DMS153 (cell line): Measurements from ENCODE around the gene RAI1.

ENCODE experiments used
- DNase-seq: peaks from one replicate; lab custom pipeline; 2025; lab: John Stamatoyannopoulos, UW

Gene RAI1

GRCh38 chr17:17698371-17698770, 17.1 kb downstream of the RAI1 start:
- no peak for DNase-seq

GRCh38 chr17:17698869-17699351, 17.7 kb downstream of the RAI1 start:
- DNase-seq, result no peak

- no peak for DNase-seq
These were observed 18.2 kb downstream of the RAI1 start for GRCh38 chr17:17699491-17699890.

GRCh38 chr17:17700251-17700969, 19.2 kb downstream of the RAI1 start:
- no peak for DNase-seq

- no peak for DNase-seq
These were observed 19.9 kb downstream of the RAI1 start for GRCh38 chr17:17701112-17701511.

GRCh38 chr17:17701658-17702057, 20.4 kb downstream of the RAI1 start:
- no peak for DNase-seq

GRCh38 chr17:17702449-17703139, 21.3 kb downstream of the RAI1 start:
- no peak for DNase-seq

- no peak for DNase-seq
These were observed 22.1 kb downstream of the RAI1 start for GRCh38 chr17:17703140-17703919.

GRCh38 chr17:17704931-17705330, 23.7 kb downstream of the RAI1 start:
- DNase-seq, result no peak

- no peak for DNase-seq
These were observed 25.1 kb downstream of the RAI1 start for GRCh38 chr17:17706140-17707060.

- no peak for DNase-seq
These were observed 27.0 kb downstream of the RAI1 start for GRCh38 chr17:17708295-17708694.

- DNase-seq, result no peak
These were observed 27.6 kb downstream of the RAI1 start for GRCh38 chr17:17708816-17709215.

GRCh38 chr17:17709815-17710321, 28.6 kb downstream of the RAI1 start:
- no peak for DNase-seq

GRCh38 chr17:17710355-17710727, 29.1 kb downstream of the RAI1 start:
- no peak for DNase-seq

- peak; percentile 60 for DNase-seq
These were observed 29.7 kb downstream of the RAI1 start for GRCh38 chr17:17710728-17711541.

- no peak for DNase-seq
These were observed 30.4 kb downstream of the RAI1 start for GRCh38 chr17:17711641-17712162.

GRCh38 chr17:17712268-17712924, 31.1 kb downstream of the RAI1 start:
- no peak for DNase-seq

GRCh38 chr17:17713839-17714238, 32.6 kb downstream of the RAI1 start:
- DNase-seq, result no peak

GRCh38 chr17:17714261-17714866, 33.1 kb downstream of the RAI1 start:
- no peak for DNase-seq
